Measurements from ENCODE around the gene TBX18. TPM values are rescaled to one million over a fixed set of nuclear protein-coding genes. Genes with fewer than 3 reads are reported as not detected.

The TBX18 gene
- total and polyA plus RNA-seq, 4 donors: 0.10 to 0.59 (median 0.19) TPM; not detected in 1

DNA sequence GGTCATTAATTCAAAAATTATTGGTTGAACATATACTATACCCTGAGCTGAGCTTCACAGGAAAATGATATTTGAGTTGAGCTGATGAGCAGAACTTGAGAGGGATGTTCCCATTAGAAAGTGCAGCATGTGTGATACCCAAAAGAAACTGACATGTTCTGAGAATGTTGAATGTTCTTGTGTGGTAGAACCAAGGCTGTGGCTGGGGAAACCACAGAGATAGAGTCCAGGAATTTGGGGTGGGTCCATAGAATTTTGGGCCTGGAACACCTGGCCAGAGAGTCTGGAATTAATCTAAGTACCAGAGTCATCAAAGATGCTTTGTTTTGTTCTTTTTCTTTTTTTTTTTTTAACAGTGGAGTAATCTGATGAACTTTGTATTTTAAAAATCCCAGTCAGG, 88.7 kb downstream of the TBX18 start:
- Histone ChIP-seq H3K4me3 (ENCODE audit: low read depth in 1 of 3, low read length in 3 of 3) (no peak overlapping the region), H3K27ac (ENCODE audit: low read depth in 1 of 2, low read length in 2 of 2) (no peak overlapping the region), H3K9me3 (ENCODE audit: control insufficient read depth in 4 of 4, low read length in 3 of 4) (no peaks in the 10 kb centered on the region), H3K4me1 (ENCODE audit: control insufficient read depth in 4 of 4, insufficient read depth in 4 of 4, low read length in 3 of 4) (no peaks in the 10 kb centered on the region), H3K36me3 (ENCODE audit: control insufficient read depth in 4 of 4, insufficient read depth in 3 of 4, low read depth in 1 of 4, low read length in 3 of 4) (no peaks in the 10 kb centered on the region), H3K9ac (ENCODE audit: low read depth in 1 of 2, low read length in 2 of 2) (no peak overlapping the region), H3K27me3 (ENCODE audit: control insufficient read depth in 4 of 4, insufficient read depth in 4 of 4, low read length in 3 of 4) (no peaks in the 10 kb centered on the region)
- DNase-seq (ENCODE audit: low spot score): no peak
- TF ChIP-seq FOXA1 (IDR thresholded peaks at IDR 0.05) (no peak), SP1 (IDR thresholded peaks at IDR 0.05) (no peak), EGR1 (IDR thresholded peaks at IDR 0.05; ENCODE audit: low read depth in 2 of 2) (no peak), HNF4G (IDR thresholded peaks at IDR 0.05) (no peak), RAD21 (IDR thresholded peaks at IDR 0.05) (no peak), REST (IDR thresholded peaks at IDR 0.05) (no peak), JUND (IDR thresholded peaks at IDR 0.05) (no peak), GABPA (IDR thresholded peaks at IDR 0.05 in 1 of 2, conservative IDR thresholded peaks at IDR 0.05 in 1 of 2) (no peak), RXRA (IDR thresholded peaks at IDR 0.05) (no peak), NR2F2 (IDR thresholded peaks at IDR 0.05) (no peak), HNF4A (conservative IDR thresholded peaks at IDR 0.05) (no peak), ATF3 (IDR thresholded peaks at IDR 0.05) (no peak), FOXA2 (IDR thresholded peaks at IDR 0.05) (no peak), TAF1 (conservative IDR thresholded peaks at IDR 0.05) (no peak), YY1 (IDR thresholded peaks at IDR 0.05) (no peak)
- TF ChIP-seq, protein P1, sequence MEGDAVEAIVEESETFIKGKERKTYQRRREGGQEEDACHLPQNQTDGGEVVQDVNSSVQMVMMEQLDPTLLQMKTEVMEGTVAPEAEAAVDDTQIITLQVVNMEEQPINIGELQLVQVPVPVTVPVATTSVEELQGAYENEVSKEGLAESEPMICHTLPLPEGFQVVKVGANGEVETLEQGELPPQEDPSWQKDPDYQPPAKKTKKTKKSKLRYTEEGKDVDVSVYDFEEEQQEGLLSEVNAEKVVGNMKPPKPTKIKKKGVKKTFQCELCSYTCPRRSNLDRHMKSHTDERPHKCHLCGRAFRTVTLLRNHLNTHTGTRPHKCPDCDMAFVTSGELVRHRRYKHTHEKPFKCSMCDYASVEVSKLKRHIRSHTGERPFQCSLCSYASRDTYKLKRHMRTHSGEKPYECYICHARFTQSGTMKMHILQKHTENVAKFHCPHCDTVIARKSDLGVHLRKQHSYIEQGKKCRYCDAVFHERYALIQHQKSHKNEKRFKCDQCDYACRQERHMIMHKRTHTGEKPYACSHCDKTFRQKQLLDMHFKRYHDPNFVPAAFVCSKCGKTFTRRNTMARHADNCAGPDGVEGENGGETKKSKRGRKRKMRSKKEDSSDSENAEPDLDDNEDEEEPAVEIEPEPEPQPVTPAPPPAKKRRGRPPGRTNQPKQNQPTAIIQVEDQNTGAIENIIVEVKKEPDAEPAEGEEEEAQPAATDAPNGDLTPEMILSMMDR (IDR thresholded peaks at IDR 0.05; ENCODE audit: low read depth, low read length, missing input control): no peak
- TF ChIP-seq, protein P2, sequence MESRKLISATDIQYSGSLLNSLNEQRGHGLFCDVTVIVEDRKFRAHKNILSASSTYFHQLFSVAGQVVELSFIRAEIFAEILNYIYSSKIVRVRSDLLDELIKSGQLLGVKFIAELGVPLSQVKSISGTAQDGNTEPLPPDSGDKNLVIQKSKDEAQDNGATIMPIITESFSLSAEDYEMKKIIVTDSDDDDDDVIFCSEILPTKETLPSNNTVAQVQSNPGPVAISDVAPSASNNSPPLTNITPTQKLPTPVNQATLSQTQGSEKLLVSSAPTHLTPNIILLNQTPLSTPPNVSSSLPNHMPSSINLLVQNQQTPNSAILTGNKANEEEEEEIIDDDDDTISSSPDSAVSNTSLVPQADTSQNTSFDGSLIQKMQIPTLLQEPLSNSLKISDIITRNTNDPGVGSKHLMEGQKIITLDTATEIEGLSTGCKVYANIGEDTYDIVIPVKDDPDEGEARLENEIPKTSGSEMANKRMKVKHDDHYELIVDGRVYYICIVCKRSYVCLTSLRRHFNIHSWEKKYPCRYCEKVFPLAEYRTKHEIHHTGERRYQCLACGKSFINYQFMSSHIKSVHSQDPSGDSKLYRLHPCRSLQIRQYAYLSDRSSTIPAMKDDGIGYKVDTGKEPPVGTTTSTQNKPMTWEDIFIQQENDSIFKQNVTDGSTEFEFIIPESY (IDR thresholded peaks at IDR 0.05): no peak
- TF ChIP-seq, protein P3, sequence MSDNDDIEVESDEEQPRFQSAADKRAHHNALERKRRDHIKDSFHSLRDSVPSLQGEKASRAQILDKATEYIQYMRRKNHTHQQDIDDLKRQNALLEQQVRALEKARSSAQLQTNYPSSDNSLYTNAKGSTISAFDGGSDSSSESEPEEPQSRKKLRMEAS (IDR thresholded peaks at IDR 0.05): no peak
